SIG-M5 treated with dmso at 0.1 percent for 504 hours (cell line): ENCODE results near the gene PLA2R1.

Source experiments
- DNase-seq: peaks from one replicate; lab custom pipeline; 2025; ENCODE audit not compliant: unreplicated experiment; lab: John Stamatoyannopoulos, UW

Gene PLA2R1

DNA sequence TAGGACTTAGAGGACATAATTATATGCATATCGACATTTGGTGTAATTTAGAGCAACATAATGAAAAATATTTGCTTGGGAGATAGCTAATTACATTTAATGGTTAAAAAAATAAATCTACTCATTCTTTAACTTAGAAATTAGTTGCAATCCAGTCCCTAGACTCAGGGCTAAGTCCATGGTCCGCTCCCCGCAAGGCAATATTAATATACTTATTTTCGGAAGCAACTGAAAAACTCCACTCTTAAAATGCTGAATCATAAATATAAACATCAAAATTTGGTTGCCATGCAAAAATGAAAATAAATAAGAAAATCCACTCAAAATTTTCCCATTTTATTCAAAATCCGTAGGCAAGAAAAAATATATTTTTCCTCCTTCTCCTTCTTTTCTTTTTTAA is 164.7 kb downstream of the PLA2R1 start:
- no peak for DNase-seq

DNA sequence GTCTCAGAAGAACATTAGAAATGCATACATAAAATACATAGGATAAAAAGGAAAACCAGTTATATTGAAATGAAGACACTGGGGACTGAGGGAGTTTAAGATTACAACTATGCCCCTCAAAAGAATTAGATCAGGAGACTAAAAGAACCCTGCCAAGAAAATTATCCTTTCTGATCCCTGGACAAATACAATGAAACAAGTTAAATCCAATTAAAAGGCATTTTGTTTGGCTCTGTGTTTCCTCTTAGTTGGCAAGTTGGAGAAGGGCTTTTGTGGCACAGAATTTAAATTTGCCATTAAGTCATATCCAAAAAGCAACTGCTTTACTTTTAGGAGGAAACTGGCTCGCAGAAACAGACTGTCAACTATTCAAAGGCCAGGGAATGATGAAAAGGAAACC is 165.3 kb downstream of the PLA2R1 start:
- no peak for DNase-seq

DNA sequence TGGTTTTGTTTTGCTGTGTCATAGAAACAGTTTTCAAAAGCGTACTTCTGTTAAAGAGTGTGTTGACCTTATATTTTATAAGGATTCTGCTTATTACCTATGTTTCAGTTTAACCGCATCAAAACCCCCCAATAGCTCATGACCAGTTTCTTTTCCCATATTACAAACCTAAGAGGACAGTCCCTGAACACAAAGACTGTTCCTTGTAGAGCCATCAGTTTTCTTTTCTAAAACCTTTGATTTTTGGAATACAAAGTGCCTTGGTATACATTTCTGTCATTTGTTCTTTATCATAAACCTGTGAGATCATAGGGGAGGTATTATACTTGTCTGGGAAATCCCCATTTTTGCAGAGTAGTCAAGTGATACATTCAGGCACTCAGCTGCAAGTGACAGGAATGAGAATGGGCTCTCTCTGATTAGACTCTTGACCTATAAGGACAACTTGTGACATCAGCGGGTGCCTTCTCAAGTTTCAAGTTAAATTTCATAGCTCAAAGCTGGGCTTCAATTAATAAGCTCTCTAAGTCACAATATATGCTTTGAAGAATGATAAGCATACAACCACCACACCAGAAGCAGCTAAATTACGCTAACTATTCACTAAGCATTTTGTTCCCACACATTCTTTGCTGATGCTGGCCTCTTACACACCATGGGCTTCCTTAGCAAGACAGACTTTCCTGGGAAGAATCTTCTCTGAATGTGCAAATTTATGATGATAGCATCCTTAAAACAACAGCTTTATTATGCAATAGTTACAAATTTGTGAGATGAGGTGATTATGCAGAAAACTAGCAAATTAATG is 167.0 kb downstream of the PLA2R1 start:
- DNase-seq: no peak

DNA sequence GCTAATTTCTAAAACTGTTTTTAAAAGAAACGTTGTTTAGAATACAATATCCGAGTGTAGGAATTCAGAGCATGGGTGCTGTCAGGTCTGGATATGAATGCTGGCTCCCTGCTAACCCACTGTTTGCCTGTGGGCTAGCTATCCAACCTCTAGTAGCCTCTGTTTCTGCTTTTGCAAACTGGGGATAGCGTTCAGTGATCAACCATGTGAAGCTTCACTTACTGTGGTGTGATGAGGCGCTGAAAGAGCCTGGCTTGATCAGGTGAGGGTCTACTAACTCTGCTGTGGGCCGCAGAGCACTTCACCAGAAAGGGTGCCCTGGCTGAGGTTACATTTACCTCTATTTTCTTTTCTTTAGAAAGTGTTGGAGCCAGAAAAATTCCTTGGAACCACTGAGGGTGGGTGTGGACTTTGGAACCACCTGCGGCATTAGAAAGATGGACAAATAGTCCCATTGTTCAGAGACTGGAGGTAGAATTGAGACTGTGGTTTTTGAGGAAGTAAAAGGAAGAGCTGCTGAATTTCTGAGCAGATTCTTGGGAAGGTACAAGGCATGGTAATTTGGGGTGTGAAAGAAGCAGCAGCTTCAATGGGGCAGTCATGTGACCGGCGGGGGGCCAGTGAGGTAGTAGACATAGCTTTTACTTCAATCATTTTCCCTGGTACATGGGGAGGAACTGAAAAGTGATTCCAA is 168.1 kb downstream of the PLA2R1 start:
- DNase-seq: no peak

DNA sequence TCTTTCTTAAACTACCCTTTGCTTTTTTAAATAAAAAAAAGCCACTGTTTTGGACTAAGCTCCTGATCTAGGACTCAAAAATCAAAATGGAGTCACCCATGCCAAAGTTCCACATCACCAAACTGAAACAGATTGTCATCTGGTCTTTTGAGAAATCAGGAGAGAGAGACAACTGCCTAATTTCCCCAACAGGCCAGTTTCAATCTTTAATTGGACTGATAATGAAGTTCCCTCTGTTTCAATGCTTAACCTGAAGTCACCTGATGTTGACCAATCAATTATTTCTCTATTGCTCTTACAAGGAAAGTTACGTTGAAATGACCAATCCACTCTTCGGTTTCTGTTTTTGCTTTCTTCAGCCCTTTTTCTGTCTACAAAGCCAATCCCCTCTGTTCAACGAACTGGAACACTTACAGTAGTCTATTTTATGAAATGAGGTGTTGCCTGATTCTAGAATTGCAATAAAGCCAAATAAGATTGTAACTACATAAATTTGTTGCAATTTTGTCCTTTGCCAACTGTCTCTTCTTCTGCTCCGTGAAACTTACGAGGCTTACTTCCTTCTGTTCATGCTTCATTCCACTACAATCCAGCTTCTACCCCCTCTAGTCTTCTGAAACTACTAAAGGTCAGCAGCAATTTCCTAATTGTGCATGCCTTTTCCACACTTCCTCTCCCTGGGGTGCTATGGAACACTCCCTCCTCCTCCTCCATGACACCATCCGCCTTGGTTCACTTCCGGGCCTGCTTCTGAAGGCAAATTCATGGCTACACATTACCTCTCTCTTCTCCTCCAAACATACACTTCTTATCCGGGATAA is 169.2 kb downstream of the PLA2R1 start:
- DNase-seq: no peak

- DNase-seq: no peak
Observed at GRCh38 chr2:159891917-159892730, 170.3 kb downstream of the PLA2R1 start.

GRCh38 chr2:159891267-159891588 is 171.2 kb downstream of the PLA2R1 start:
- DNase-seq: no peak

DNA sequence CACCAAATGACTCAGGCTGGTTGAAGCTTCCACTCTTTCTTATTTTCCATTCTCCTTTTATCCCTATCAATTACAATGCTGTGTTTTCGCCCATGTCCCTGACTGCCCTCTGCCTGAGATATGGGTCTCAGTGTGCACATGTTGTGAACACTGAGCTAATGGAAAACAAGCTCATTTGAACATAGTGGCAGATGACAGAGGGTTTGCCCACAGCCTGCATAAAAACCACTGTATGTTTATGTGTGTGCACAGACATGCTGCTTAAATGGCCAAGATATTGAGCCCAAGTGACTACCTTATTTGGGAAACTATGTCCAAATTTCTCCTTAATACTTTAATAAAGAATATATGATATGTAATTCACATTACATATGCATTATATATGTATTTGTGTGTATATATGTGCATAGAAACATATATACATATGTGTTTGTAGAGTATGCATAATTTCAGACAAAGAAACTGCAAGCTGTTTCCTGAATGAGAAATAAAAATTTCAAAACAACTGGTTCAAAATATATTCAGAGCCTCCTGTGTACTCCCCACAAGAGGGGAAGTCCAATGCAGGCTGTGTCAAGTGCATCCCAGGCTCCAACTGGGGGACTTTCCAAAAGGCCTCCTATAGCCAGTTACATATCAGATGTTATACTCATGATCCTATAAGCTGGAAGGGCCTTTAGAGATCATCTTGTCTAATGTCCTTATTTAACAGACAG is 171.7 kb downstream of the PLA2R1 start:
- DNase-seq: no peak

DNA sequence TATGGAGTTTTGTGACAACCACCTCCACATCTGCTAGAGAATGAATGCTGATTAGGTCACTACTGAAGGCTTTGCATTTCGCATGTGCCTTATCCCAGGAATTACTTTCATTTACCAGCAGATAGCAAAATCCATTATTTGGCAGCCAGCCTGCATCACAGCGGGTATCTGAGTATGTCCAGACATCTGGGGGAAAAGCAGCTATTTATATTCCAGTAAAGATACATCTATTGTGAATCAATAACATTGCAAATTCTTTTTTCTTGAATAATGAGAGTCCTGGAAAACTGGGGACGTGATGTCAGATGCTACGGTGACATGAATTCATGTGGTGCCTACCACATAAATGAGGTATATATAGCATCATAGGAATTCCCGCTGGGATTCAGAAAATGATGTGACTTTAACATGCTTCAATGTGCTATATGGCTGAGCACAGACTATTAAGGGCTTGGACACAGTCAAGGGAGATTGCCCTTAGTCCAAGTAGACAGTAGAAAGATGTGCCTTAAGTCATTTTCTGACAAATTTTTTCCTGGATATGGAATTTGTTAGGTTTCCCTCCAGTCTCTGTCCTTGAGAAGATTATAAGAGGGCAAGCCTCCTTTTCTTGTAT is 180.2 kb downstream of the PLA2R1 start:
- DNase-seq: no peak
